Ishikawa (cell line): ENCODE data around the gene PRKCH.

Experiments used
- CEBPB ChIP-seq: IDR thresholded peaks from 2 replicates; pipeline ENCODE4 v1.6.1; 2012
- EP300 ChIP-seq: IDR thresholded peaks from 2 replicates; pipeline ENCODE4 v1.6.1; 2012; ENCODE audit warnings: borderline replicate concordance
- FOXM1 ChIP-seq: IDR thresholded peaks from 2 replicates; pipeline ENCODE4 v1.6.1; 2012; ENCODE audit warnings: low read depth, borderline replicate concordance
- RAD21 ChIP-seq: IDR thresholded peaks from 2 replicates; pipeline ENCODE4 v1.6.1; 2012; ENCODE audit warnings: low read depth
- TAF1 ChIP-seq: IDR thresholded peaks from 2 replicates; pipeline ENCODE4 v1.6.1; 2012; ENCODE audit warnings: low read depth, mild to moderate bottlenecking
- TCF12 ChIP-seq: IDR thresholded peaks from 2 replicates; pipeline ENCODE4 v1.6.1; 2012; ENCODE audit warnings: low read depth
- YY1 ChIP-seq: IDR thresholded peaks from 2 replicates; pipeline ENCODE4 v1.6.1; 2012; ENCODE audit warnings: low read depth
- ZBTB7A ChIP-seq: IDR thresholded peaks from 2 replicates; pipeline ENCODE4 v1.6.1; 2012; ENCODE audit warnings: low read depth
- TF ChIP-seq, protein P1 (sequence below): IDR thresholded peaks from 2 replicates; pipeline ENCODE4 v1.6.1; 2012; ENCODE audit warnings: low read depth, mild to moderate bottlenecking
- TF ChIP-seq, protein P2 (sequence below): IDR thresholded peaks from 2 replicates; pipeline ENCODE4 v1.6.1; 2012

DNA sequence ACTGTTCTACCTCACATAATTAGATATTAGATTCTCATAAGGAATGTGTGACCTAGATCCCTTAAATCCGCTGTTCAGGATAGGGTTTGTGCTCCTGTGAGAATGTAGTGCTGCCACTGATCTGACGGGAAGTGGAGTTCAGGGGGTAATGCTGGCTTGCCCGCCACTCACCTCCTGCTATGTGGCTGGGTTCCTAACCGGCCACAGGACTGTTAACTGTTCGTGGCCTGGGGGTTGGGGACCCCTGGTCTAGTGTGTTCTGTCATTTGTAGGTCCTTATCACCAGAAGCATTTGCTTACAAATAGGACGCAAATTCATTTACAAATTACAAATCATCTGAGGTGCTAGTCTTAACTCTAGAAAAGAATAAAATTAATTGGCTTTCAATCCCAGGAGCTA, 23.8 kb upstream of the PRKCH start:
- TF ChIP-seq EP300 = no peak
- TF ChIP-seq ZBTB7A = no peak
- no peak for TF ChIP-seq FOXM1
- no peak for TF ChIP-seq TCF12
- TF ChIP-seq YY1 = no peak
- TF ChIP-seq TAF1 = no peak
- no peak for TF ChIP-seq RAD21
- TF ChIP-seq CEBPB = no peak
- TF ChIP-seq, protein P1, sequence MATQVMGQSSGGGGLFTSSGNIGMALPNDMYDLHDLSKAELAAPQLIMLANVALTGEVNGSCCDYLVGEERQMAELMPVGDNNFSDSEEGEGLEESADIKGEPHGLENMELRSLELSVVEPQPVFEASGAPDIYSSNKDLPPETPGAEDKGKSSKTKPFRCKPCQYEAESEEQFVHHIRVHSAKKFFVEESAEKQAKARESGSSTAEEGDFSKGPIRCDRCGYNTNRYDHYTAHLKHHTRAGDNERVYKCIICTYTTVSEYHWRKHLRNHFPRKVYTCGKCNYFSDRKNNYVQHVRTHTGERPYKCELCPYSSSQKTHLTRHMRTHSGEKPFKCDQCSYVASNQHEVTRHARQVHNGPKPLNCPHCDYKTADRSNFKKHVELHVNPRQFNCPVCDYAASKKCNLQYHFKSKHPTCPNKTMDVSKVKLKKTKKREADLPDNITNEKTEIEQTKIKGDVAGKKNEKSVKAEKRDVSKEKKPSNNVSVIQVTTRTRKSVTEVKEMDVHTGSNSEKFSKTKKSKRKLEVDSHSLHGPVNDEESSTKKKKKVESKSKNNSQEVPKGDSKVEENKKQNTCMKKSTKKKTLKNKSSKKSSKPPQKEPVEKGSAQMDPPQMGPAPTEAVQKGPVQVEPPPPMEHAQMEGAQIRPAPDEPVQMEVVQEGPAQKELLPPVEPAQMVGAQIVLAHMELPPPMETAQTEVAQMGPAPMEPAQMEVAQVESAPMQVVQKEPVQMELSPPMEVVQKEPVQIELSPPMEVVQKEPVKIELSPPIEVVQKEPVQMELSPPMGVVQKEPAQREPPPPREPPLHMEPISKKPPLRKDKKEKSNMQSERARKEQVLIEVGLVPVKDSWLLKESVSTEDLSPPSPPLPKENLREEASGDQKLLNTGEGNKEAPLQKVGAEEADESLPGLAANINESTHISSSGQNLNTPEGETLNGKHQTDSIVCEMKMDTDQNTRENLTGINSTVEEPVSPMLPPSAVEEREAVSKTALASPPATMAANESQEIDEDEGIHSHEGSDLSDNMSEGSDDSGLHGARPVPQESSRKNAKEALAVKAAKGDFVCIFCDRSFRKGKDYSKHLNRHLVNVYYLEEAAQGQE = no peak
- TF ChIP-seq, protein P2, sequence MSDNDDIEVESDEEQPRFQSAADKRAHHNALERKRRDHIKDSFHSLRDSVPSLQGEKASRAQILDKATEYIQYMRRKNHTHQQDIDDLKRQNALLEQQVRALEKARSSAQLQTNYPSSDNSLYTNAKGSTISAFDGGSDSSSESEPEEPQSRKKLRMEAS = no peak
